Cardiac muscle cell (in vitro differentiated cells and primary cell): ENCODE results near the gene ITSN1. TPM values are rescaled to one million over a fixed set of nuclear protein-coding genes. Genes with fewer than 3 reads are reported as not detected.

Experiments used
- DNase-seq, 2 donors: peaks; one replicate each; pipeline versions ENCODE4 v3.0.0 to v3.0.0-alpha.2; 2010 to 2017; ENCODE audit warnings: low read depth in 1 of 2, low spot score in 1 of 2
- H3K27ac ChIP-seq: fragments of 200-600 bp; sonication (generic); 2 replicates; pipeline ENCODE4 v1.5.1; 2016
- H3K27me3 ChIP-seq: fragments of 200-600 bp; sonication (generic); 2 replicates; pipeline ENCODE4 v1.6.0; 2016; ENCODE audit warnings: control low read depth
- H3K36me3 ChIP-seq: fragments of 200-600 bp; sonication (generic); 2 replicates; pipeline ENCODE4 v1.5.1; 2016; ENCODE audit warnings: control low read depth
- H3K4me1 ChIP-seq: fragments of 200-600 bp; sonication (generic); 2 replicates; pipeline ENCODE4 v1.8.1; 2017; ENCODE audit warnings: low read depth, mild to moderate bottlenecking, mixed run types
- H3K4me3 ChIP-seq: fragments of 200-600 bp; sonication (generic); 2 replicates; pipeline ENCODE4 v1.5.1; 2016; ENCODE audit warnings: mild to moderate bottlenecking
- H3K9me3 ChIP-seq: fragments of 200-600 bp; sonication (generic); 2 replicates; pipeline ENCODE4 v1.5.1; 2017; ENCODE audit warnings: low read depth, mild to moderate bottlenecking, control low read depth
- CTCF ChIP-seq: IDR thresholded peaks from 2 replicates; pipeline ENCODE4 v1.5.1; 2012; ENCODE audit warnings: low read depth, mild to moderate bottlenecking, low read length
- polyA plus RNA-seq: library from polyadenylated mRNA; unstranded; fragments of >200 nt; fragmentation: Nextera tagmentation; extraction: Ambion mirVana; gene quantifications from 2 replicates; pipeline ENCODE4 v1.2.1, GENCODE V29; 2016
- total RNA-seq: library from RNA; depleted of rRNA; stranded (reverse); fragments of >200 nt; gene quantifications from 2 replicates; pipeline ENCODE4 v1.2.3, GENCODE V29; 2016

ITSN1 gene
- total and polyA plus RNA-seq, 2 experiments from 2014 or later, result 92.4 to 125 TPM

- no peak overlapping the region for H3K27ac ChIP-seq
- H3K27me3 ChIP-seq, result no peaks in the 10 kb centered on the region
- H3K9me3 ChIP-seq, result no peaks in the 10 kb centered on the region
- H3K4me1 ChIP-seq, result peaks cover 35% of the 10 kb centered on the region
- no peaks in the 10 kb centered on the region for H3K36me3 ChIP-seq
- TF ChIP-seq CTCF, result no peak
- no peak for DNase-seq
- H3K4me3 ChIP-seq, result no peak overlapping the region
Measured at GRCh38 chr21:33648555-33648954, 6.3 kb downstream of the ITSN1 start.

GRCh38 chr21:33650230-33650629 is 7.9 kb downstream of the ITSN1 start:
- DNase-seq, result no peak
- H3K4me3 ChIP-seq, result no peak overlapping the region
- H3K4me1 ChIP-seq, result peaks cover 32% of the 10 kb centered on the region
- H3K9me3 ChIP-seq, result no peaks in the 10 kb centered on the region
- peak overlapping the region; percentile 11 for H3K27ac ChIP-seq
- no peaks in the 10 kb centered on the region for H3K27me3 ChIP-seq
- no peak for TF ChIP-seq CTCF
- no peaks in the 10 kb centered on the region for H3K36me3 ChIP-seq

- Histone ChIP-seq H3K4me3 (no peak overlapping the region), H3K27ac (peak overlapping the region; percentile 50), H3K36me3 (no peaks in the 10 kb centered on the region), H3K27me3 (no peaks in the 10 kb centered on the region), H3K4me1 (peaks cover 39% of the 10 kb centered on the region), H3K9me3 (no peaks in the 10 kb centered on the region)
- peak in 1 of 2 donors; percentile 16 for DNase-seq
- no peak for TF ChIP-seq CTCF
Measured at GRCh38 chr21:33650929-33651509, 8.7 kb downstream of the ITSN1 start.

- H3K9me3 ChIP-seq, result no peaks in the 10 kb centered on the region
- peak overlapping the region; percentile 50 for H3K27ac ChIP-seq
- peaks cover 44% of the 10 kb centered on the region for H3K4me1 ChIP-seq
- no peak overlapping the region for H3K4me3 ChIP-seq
- no peaks in the 10 kb centered on the region for H3K27me3 ChIP-seq
- TF ChIP-seq CTCF, result no peak
- H3K36me3 ChIP-seq, result no peaks in the 10 kb centered on the region
- DNase-seq, result peak in 1 of 2 donors; percentile 34
Measured at GRCh38 chr21:33651965-33652680, 9.8 kb downstream of the ITSN1 start.

DNA sequence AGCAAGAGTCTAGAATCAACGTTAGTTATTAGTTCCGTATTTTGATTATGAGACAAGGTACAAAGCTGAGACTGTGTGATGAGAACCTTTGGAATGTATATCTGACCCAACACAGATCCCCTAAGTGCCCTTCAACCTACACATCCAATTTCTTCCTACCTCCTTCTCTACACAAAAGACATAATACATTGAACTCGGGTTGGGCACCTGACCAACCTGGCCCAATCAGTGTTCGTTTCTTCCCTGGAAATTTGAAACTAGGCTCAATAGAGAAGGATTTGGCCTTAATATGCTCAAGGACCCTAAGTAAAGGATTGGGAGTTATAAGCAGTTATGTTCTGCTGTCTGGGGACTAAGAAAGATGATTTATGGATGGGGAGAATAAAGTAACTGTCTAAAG is 12.1 kb downstream of the ITSN1 start:
- Histone ChIP-seq H3K27me3 (no peaks in the 10 kb centered on the region), H3K4me1 (peaks cover 48% of the 10 kb centered on the region), H3K27ac (peak overlapping the region; percentile 89), H3K4me3 (no peak overlapping the region), H3K36me3 (no peaks in the 10 kb centered on the region), H3K9me3 (no peaks in the 10 kb centered on the region)
- DNase-seq, result no peak
- TF ChIP-seq CTCF, result no peak
